Neutrophil (primary cell): ENCODE measurements around the gene DENND5B.

Experiments
- H3K27ac ChIP-seq: fragments of 200-600 bp; sonication (generic); 2 replicates; pipeline ENCODE4 v1.5.1; 2016; ENCODE audit warnings: mild to moderate bottlenecking, moderate library complexity
- H3K27me3 ChIP-seq: fragments of 200-600 bp; sonication (generic); 2 replicates; pipeline ENCODE4 v1.6.0; 2016; ENCODE audit warnings: mild to moderate bottlenecking
- H3K36me3 ChIP-seq: fragments of 200-600 bp; sonication (generic); 2 replicates; pipeline ENCODE4 v1.5.1; 2017
- H3K4me1 ChIP-seq, 2 experiments: fragments of 200-600 bp in 1 of 2; sonication (generic) in 1 of 2; 1 replicate in 1 of 2; 2 replicates in 1 of 2; pipeline versions ENCODE4 v1.5.1 to v1.6.1; 2013 to 2016; ENCODE audit warnings: low read depth in 1 of 2, low read length in 1 of 2, mild to moderate bottlenecking in 1 of 2, moderate library complexity in 1 of 2; ENCODE audit not compliant: control insufficient read depth in 1 of 2, insufficient read depth in 1 of 2
- H3K4me3 ChIP-seq, 2 experiments: fragments of 200-600 bp in 1 of 2; sonication (generic) in 1 of 2; 1 replicate in 1 of 2; 2 replicates in 1 of 2; pipeline ENCODE4 v1.5.1; 2013 to 2016; ENCODE audit warnings: low read depth in 1 of 2, low read length in 1 of 2, mild to moderate bottlenecking in 1 of 2, moderate library complexity in 1 of 2
- H3K9me3 ChIP-seq: fragments of 200-600 bp; sonication (generic); 2 replicates; pipeline ENCODE4 v1.5.1; 2016
- CTCF ChIP-seq: fragments of 200-600 bp; sonication (generic); IDR thresholded peaks from 2 replicates; pipeline ENCODE4 v1.5.1; 2016; ENCODE audit warnings: antibody characterized with exemption

Gene DENND5B

GRCh38 chr12:31514912-31515311 is 76.0 kb downstream of the DENND5B start:
- no peak overlapping the region for H3K4me3 ChIP-seq

DNA sequence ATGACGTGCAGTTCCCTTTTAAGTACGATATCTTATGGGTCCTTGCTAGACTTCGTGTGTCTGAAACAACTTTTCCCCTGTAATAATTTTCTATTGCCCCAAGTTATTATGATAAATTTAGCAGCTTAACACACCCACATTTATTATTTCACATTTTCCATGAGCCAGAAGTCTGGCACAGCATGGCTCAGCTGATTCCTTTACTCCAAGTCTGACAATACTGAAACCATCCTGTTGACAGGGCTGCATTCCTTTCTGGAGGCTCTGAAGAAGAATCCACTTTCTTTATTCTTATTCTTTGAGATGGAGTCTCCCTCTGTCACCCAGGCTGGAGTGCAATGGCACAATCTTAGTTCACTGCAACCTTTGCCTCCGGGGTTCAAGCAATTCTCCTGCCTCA is 80.9 kb downstream of the DENND5B start:
- H3K4me3 ChIP-seq: no peak overlapping the region
- no peak for TF ChIP-seq CTCF
- no peaks in the 10 kb centered on the region for H3K9me3 ChIP-seq
- H3K27ac ChIP-seq: no peak overlapping the region
- H3K27me3 ChIP-seq: no peaks in the 10 kb centered on the region
- no peaks in the 10 kb centered on the region for H3K4me1 ChIP-seq
- no peaks in the 10 kb centered on the region for H3K36me3 ChIP-seq

More at GRCh38 chr12:31514912-31515311, 76.0 kb downstream of the DENND5B start:
- no peak overlapping the region for H3K27ac ChIP-seq
- no peaks in the 10 kb centered on the region for H3K4me1 ChIP-seq
- no peak for TF ChIP-seq CTCF
- no peaks in the 10 kb centered on the region for H3K27me3 ChIP-seq
- no peaks in the 10 kb centered on the region for H3K36me3 ChIP-seq
- no peaks in the 10 kb centered on the region for H3K9me3 ChIP-seq

DNA sequence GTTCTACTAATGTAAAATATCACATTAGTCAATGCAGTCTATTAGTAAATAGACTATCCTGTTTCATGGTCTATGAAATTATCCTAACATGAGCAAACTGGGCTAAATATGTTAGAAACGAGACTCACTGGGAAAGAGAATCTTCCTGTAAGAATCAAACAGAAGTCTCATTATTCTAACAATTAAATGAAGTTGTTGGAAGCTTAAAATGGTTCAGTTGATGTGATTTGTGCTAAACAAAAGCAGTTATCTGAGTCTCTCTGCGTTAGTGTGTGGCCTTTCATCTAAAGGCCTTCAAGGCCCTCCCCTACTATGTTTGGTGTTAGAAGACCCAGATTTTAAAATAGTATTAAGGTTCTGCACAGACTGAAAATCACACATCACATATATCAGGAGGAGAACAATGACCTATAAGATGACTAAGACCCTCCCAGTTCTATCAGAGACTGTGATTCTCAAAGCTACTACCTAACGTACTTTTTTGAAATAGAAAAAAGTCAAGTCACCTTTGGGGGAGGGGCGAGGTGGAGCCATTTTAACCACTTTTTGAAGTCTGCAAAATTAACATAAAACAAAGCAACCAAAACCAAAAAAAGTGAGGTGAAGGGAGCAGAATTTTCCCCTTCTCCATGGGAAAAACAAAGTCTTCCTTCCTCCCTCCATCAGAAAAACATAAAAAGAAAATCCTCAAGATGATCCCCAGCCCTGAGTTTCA is 82.3 kb downstream of the DENND5B start:
- no peak overlapping the region for H3K27ac ChIP-seq
- no peaks in the 10 kb centered on the region for H3K36me3 ChIP-seq
- no peak for TF ChIP-seq CTCF
- no peaks in the 10 kb centered on the region for H3K27me3 ChIP-seq
- H3K4me3 ChIP-seq: no peak overlapping the region
- H3K4me1 ChIP-seq: no peaks in the 10 kb centered on the region
- no peaks in the 10 kb centered on the region for H3K9me3 ChIP-seq

- TF ChIP-seq CTCF: no peak
These were observed 83.0 kb downstream of the DENND5B start for GRCh38 chr12:31507966-31508365.

DNA sequence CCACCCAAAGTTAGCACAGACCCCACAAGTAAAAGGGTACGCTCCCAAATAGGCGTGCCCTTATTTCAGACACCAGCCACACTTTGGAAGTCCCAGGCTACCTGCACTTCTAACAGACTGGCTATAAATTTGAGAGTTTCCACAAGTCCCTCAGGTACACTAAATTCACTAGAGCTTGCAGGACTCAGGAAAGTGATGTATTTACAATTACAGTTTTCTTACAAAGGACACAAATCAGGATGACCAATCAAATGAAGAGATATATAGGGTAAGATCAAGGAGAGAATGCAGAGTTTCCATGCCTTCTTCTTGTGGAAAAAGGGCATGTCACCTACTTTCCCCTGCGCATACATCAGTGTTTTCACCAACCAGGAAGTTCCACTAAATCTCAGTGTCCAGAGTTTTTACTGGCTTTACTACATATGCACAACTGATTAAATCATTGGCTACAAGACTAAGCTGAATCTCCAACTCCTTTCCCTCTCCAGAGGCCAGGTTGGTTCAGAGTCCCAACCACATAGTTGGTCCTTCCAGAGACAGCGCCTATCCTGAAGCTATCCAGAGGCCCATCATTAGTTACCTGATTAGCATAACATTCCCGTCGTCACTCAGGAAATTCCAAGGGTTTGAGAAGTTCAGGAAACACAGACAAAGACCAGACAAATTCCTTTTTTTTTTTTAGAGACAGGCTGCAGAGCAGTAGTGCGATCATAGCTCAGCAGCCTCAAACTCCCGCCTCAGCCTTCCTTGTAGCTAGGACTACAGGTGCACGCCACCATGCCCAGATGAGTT is 84.2 kb downstream of the DENND5B start:
- no peaks in the 10 kb centered on the region for H3K4me1 ChIP-seq
- no peaks in the 10 kb centered on the region for H3K27me3 ChIP-seq
- no peak overlapping the region for H3K27ac ChIP-seq
- H3K4me3 ChIP-seq: no peak overlapping the region
- no peaks in the 10 kb centered on the region for H3K9me3 ChIP-seq
- no peaks in the 10 kb centered on the region for H3K36me3 ChIP-seq
- no peak for TF ChIP-seq CTCF

More at GRCh38 chr12:31507966-31508365, 83.0 kb downstream of the DENND5B start:
- no peak overlapping the region for H3K27ac ChIP-seq
- no peaks in the 10 kb centered on the region for H3K27me3 ChIP-seq
- no peaks in the 10 kb centered on the region for H3K36me3 ChIP-seq
- no peak overlapping the region for H3K4me3 ChIP-seq
- no peaks in the 10 kb centered on the region for H3K4me1 ChIP-seq
- H3K9me3 ChIP-seq: no peaks in the 10 kb centered on the region
